ENCODE data around the gene LGALS7B. TPM values are rescaled to one million over a fixed set of nuclear protein-coding genes. Genes with fewer than 3 reads are reported as not detected.
"Not testable (repeated sequence)": the region's sequence is repeated elsewhere in the genome, so short reads cannot be mapped to it uniquely, and the experiment has no call there.

LGALS7B gene
- total RNA-seq, 1 donor from 2014 or later: not detected

DNA sequence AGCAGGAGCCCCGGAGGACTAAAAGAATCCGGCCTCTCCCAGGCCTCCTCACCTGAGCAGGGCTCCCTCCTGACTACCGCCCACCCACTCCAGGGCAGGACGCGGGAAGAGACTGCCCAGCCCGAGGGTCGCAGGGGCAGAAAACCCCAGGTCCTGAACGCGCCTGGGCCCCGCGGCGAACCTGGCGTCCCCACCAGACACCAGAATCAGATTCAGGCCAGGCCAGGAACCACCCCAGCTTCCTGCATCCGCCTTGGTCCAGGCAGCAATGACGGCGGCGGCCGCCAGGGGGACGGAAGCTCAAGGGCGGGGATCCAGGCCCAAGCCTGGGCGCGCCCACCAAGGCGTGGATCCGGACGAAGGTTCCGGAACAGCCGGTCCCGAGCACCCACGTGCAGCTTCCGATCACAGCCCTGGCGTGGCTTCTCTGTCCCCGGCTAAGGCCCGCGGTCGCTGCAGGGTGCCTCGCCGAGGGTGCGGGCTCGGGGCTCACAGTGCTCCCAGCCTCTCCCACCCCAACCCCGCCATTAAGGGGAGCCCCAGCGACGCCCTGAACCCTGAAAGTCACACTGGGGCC is 19.3 kb upstream of the LGALS7B start:
- DNase-seq (ENCODE audit: low read depth): peak; percentile 51

DNA sequence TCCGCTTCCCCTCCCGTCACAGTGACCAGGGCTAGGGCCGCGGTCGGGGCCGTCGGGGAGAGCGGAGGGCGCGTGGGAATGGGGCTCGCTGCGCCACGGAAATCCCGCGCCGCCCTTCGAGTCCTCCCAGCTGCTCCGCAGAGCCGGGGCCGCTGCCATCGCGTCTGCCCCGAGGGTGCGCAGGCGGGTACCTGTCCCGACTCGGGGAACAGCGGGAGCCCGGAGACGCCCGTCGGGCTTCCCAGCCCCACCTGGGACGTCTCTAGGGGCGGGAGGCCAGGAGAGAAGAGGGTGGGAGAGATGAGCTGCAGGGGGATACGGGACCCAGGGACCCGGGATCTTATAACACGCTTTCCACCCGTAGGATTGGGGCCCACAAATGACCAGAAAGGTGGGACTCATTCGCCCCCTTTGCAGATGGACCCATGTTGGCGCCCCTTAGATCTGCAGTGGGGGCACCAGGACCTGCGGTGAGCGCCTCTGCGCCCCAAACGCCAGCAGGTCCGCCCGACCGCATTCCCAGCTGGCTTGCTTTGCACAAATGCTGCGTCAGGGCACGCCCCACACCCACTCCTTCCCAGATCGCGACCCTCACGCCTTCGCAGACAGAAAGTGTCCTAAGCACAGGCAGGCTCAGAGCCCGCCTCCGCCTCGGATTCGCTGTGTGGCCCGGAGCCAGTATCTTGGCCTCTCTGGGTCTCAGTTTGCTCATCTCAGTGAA is 18.6 kb upstream of the LGALS7B start:
- DNase-seq (ENCODE audit: low read depth): not testable (repeated sequence)

DNA sequence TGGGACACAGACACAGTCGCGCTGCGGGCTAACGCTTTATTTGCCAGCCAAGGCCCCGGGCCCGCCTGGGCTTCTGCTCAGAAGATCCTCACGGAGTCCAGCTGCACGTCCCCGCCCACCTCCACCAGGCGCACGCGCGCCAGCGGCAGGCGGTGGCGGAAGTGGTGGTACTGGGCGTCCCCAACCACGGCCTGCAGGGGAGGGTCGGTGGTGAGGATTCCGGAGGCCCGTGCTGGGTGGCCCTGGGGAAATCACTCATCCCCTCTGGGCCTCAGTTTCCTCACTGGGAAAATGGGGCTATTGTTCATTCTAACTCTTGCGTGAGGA is 18.1 kb upstream of the LGALS7B start:
- not testable (repeated sequence) for DNase-seq (ENCODE audit: low read depth)

DNA sequence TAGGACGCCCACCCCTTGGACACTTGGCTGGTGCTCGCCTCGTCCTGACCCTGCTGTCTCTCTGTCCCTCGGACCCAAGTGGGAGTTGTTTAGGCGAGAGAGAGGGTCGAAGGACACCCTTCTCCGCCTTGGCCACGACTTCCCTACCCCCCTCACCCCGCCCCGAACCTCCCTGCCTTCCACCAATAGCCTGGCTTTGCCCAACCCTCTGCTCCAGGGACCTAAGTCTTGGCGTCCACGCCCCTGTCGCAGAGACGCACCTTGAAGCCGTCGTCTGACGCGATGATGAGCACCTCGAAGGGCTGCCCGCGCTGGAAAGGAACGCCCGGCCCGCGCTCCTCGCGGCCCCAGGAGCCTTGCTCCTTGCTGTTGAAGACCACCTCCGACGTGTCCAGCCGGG is 17.4 kb upstream of the LGALS7B start:
- DNase-seq (ENCODE audit: low read depth): not testable (repeated sequence)

DNA sequence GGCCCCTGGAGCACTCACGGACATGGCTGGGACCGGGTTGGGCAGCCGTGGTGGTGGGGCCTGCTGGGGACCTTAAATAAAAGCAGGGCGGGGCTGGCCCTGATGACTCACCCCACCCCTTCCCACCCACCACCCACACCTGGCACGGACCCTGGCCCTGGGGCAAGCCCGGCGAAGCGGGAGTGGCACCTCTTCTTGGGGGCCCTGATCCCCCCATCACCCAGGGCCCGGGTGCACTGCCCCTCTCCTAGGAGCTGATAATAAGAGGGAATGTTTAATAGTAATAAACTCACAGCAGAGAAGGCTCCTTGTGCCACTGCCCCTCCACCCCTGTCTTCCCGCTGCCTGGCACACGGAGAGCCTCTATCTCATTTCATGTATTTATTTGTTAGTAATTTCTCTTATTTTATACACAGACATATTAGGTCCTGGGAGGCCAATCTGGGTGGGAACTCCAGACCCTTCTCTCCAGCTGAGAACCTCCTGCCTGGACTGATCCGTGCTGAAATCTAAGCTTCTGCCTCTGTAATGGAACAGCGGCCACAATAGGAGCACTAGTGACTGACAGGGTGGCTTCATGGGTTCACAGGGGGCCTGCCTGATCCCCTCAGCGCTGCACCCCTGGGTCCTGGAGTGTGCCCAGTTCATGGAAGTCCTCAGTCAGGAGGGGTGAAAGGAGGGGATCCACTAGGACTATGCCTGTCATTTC is 15.4 kb upstream of the LGALS7B start, which contains the start of gene LGALS7:
TSS of gene LGALS7 (minus strand) at position 49 of the 709 bp plus-strand sequence. CDS start at position 24, 25 bp downstream.
- DNase-seq (ENCODE audit: low read depth): no peak

DNA sequence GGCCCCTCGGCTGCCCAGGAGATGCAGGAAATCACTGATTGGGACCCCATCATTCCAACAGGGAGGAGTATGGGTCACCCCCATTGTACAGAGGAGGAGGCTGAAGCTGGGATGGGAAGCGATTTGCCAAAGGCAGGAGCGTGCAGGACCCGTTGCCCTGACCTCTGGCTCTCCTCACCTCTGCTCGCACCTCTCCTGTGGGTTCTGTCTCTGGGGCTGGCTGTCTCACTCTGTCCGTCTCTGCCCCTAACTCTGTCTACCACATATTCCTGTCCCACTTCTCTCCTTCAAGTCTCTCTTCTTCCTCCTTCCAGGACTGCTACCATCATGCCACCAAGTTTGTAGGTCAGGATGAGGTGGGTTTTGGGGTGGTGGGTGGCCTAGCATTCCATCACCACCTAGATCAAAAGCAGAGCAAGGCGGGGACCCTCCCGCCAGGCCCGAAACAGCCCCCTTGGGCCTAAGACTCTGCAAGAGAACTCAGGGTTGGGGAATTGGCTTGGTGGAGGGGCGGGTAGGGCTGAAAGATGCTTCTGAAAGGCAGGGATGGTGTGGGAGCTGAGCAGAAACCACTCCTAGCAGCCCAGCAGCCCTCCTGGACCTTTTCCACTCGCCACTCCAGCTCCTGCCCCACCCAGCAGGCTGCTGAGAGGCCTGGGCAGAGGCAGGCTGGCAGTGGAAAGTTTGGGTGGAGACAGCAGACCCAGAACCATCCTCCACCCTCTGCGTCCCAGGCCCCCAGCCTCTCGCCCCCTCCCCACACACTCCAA is 14.6 kb upstream of the LGALS7B start:
- no peak for DNase-seq (ENCODE audit: low read depth)

DNA sequence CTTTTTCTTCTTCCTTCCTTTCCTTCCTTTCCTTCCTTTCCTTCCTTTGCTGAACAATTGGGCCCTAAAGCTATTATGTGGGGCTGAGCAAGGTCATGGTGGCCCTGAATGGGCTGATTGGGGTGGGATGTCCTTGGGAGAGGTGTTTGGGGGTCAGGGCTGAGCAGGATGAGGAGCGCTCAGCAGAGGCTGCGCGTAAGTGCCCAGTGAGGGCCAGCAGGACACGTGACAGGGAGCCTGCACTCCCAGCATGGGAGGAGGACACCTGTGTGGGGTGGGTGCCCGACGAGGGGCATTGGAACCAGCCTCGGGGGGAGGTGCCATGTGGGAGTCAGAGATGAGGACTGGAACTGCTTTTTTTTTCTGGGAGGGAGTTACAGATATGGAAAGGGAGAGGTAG is 10.3 kb upstream of the LGALS7B start:
- no peak for DNase-seq (ENCODE audit: low read depth)

DNA sequence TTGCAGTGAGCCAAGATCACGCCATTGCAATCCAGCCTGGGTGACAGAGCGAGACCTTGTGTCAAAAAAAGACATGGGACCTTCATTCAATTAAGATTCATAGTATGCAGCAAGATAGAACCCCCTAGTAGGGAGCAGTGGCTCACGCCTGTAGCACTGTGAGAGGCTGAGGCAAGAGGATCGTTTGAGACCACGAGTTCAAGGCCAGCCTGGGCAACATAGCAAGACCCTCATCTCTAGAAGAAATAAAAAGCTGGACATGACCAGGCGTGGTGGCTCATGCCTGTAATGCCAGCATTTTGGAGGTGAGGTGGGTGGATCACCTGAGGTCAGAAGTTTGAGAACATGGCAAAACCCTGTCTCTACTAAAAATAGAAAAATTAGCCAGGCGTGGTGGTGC is 8.6 kb upstream of the LGALS7B start:
- DNase-seq (ENCODE audit: low read depth): no peak

DNA sequence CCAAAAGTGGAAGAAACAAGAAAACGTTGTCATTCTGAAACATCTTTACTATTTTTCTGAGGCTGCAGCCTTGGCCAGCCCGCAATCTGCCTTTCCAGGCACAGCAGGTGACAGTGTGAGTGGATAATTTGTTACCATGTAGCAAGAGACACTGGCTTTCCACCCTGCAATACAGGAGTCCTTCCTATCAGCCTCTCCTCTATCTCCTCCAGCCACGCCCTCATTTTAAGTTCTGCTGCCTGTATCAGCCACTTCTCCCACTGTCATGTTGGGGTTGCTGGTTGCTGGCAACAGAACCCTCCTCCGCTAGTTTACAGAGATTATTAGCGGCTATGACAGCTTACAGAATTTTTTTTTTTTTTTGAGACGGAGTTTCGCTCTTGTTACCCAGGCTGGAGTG is 7.9 kb upstream of the LGALS7B start:
- DNase-seq (ENCODE audit: low read depth): no peak

DNA sequence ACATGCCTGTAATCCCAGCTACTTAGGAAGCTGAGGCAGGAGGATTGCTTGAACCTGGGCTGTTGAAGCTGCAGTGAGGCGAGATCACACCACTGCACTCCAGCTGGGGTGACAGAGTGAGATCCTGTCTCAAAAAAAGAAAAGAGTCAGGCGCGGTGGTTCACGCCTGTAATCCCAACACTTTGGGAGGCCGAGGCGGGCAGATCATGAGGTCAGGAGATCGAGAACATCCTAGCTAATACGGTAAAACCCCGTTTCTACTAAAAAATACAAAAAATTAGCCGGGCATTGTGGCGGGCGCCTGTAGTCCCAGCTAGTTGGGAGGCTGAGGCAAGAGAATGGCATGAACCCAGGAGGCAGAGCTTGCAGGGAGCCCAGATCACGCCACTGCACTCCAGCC is 6.8 kb upstream of the LGALS7B start:
- not testable (repeated sequence) for DNase-seq (ENCODE audit: low read depth)

DNA sequence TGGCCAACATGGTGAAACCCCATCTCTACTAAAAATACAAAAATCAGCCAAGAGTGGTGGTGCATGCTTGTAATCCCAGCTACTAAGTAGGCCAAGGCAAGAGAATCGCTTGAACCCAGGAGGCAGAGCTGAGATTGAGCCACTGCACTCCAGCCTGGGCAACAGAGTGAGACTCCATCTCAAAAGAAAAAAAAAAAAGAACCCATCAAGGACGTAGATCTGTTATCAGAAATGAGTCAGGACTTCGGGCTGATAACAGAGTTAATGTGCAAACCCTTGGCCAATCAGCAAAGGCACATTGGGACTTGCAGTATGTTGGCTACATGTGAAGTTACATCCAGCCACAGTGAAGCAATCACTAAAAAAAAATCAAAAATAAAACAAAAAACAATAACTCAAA is 4.8 kb upstream of the LGALS7B start:
- DNase-seq (ENCODE audit: low read depth): no peak

DNA sequence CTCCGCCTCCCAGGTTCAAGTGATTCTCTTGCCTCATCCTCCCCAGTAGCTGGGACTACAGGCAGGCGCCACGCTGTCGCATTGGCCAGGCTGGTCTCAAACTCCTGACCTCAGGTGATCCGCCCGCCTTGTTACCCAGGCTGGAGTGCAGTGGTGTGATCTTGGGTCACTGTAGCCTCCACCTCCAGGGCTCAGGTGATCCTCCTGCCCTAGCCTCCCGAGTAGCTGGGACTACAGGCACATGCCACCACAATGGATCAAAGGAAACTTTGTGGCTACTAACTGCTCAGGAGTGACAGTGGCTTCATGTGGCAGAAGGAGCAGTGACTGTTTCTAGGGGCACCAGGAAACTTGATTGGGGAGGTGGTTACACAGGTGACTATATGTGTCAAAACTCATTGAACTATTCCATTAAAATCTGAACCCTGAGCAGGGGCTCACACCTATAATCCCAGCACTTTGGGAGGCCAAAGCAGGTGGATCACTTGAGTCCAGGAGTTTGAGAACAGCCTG is 3.8 kb upstream of the LGALS7B start:
- no peak for DNase-seq (ENCODE audit: low read depth)

DNA sequence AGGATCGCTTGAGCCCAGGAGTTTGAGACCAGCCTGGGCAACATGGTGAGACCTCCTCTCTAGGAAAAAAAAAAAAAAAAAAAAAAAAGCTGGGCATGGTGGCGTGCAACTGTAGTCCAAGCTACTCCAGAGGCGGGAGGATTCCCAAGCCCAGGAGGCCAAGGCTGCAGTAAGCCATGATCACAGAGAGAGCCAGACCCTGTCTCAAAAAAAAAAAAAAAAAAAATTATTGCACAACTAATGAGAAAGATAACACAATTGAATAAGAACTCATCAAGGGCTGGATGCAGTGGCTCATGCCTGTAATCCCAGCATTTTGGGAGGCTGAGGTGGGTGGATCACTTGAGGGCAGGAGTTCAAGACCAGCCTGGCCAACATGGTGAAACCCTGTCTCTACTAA is 2.9 kb upstream of the LGALS7B start:
- DNase-seq (ENCODE audit: low read depth): not testable (repeated sequence)

DNA sequence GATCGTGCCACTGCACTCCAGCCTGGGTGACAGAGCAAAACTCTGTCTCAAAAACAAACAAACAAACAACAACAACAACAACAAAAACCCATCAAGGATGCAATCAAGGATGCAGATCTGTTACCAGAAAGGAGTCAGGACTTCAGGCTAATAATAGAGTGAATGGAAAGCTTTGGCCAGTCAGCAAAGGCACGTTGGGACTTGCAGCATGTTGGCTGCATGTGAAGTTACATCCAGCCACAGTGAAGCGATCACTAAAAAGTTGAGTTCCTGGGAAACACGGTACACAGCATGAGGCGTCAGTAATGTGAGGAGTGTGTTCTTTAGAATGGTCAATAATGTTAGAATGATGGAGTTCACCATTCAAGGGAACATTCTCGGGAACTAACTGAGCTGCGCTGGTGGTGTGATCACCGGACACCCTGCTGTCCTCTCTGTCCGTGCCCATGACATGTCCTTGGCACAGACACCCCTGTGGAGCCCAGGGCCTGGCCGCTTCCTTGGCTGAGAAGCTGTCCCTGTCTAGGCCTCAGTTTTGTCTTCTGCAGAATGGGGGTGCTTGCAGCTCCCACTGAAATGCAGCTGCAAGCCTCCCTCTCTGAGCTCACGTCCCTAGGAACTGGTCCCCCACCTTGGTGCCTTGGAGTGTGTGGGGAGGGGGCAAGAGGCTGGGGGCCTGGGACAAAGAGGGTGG is 2.3 kb upstream of the LGALS7B start:
- no peak for DNase-seq (ENCODE audit: low read depth)

DNA sequence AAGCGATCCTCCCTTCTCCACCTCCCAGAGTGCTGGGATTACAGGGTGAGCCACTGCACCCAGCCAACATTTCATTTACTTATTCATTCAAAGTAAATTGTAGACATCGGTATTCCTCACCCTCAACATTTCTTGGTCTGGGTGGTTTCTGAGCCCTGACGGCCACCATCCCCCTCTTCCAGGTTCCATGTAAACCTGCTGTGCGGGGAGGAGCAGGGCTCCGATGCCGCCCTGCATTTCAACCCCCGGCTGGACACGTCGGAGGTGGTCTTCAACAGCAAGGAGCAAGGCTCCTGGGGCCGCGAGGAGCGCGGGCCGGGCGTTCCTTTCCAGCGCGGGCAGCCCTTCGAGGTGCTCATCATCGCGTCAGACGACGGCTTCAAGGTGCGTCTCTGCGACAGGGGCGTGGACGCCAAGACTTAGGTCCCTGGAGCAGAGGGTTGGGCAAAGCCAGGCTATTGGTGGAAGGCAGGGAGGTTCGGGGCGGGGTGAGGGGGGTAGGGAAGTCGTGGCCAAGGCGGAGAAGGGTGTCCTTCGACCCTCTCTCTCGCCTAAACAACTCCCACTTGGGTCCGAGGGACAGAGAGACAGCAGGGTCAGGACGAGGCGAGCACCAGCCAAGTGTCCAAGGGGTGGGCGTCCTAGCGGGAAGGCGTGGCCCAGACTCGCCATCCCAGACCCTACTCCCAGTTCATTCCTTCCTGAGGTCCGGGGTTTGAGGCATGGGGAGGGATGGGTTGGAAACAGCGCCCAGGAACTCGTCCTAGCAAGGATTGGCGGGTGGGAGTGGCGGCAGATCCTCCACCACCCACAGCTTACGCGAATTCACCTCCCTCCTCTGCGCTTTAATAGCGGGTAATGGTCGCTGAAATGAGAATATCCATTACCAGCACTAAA is 1.8 kb downstream of the LGALS7B start:
- not testable (repeated sequence) for DNase-seq (ENCODE audit: low read depth)

DNA sequence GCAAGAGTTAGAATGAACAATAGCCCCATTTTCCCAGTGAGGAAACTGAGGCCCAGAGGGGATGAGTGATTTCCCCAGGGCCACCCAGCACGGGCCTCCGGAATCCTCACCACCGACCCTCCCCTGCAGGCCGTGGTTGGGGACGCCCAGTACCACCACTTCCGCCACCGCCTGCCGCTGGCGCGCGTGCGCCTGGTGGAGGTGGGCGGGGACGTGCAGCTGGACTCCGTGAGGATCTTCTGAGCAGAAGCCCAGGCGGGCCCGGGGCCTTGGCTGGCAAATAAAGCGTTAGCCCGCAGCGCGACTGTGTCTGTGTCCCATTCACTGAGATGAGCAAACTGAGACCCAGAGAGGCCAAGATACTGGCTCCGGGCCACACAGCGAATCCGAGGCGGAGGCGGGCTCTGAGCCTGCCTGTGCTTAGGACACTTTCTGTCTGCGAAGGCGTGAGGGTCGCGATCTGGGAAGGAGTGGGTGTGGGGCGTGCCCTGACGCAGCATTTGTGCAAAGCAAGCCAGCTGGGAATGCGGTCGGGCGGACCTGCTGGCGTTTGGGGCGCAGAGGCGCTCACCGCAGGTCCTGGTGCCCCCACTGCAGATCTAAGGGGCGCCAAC is 2.6 kb downstream of the LGALS7B start:
- not testable (repeated sequence) for DNase-seq (ENCODE audit: low read depth)

DNA sequence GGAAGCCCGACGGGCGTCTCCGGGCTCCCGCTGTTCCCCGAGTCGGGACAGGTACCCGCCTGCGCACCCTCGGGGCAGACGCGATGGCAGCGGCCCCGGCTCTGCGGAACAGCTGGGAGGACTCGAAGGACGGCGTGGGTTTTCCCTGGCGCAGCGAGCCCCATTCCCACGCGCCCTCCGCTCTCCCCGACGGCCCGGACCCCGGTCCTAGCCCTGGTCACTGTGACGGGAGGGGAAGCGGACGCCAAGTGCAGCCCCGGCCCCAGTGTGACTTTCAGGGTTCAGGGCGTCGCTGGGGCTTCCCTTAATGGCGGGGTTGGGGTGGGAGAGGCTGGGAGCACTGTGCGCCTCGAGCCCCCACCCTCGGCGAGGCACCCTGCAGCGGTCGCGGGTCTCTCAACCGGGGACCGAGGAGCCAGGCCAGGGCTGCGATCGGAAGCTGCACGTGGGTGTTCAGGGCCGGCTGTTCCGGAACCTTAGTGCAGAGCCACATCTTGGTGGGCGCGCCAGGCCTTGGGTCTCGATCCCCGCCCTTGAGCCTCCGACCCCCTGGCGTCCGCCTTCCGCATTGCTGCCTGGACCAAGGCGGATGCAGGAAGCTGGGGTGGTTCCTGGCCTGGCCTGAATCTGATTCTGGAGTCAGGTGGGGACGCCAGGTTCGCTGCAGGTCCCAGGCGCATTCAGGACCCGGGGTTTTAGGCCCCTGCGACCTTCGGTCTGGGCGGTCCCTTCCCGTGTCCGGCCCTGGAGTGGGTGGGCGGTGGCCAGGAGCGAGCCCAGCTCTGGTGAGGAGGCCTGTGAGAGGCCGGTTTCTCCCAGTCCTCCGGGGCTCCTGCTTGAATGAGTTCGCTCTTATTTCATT is 3.5 kb downstream of the LGALS7B start:
- DNase-seq (ENCODE audit: low read depth): no peak

DNA sequence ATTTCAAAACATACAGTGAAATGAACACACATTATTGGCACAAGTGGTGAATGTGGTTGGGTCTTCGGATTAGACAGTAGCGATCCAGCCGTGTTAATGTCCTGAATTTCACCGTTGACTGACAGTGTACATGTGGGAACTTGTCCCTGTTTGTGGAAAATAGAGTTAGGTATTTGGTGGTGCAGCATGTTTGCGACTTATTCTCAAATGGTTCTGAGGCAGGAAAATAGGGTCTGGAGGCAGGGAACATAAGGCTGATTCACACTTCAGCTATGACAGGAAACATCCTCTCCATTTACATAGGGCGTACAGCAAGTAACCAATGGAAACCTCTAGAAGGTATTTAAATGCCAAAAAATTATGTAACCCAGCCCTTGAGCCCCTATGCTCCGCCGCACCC is 4.2 kb downstream of the LGALS7B start:
- no peak for DNase-seq (ENCODE audit: low read depth)
